ENCODE measurements around the gene TRIM27. TPM values are rescaled to one million over a fixed set of nuclear protein-coding genes. Genes with fewer than 3 reads are reported as not detected.
"Not testable (repeated sequence)": the region's sequence is repeated elsewhere in the genome, so short reads cannot be mapped to it uniquely, and the experiment has no call there.

The TRIM27 gene

DNA sequence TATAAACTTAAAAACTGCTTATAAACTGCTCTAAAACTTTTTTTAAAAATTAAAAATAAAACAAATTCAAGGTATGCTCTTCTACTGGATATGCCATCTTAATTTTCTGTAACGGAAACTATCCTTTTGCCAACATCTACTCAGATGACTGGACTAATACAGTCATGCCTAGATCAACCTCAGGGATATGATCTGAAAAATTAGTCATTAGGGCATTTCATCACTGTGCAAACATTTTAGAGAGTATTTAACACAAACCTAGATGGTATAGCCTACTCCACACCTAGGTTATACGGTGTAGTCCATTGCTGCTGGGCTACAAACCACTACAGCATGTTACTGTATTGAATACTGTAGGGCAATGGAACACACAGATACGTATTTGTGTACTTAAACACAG lies 64.8 kb downstream of the TRIM27 start:
- no peak overlapping the region for H3K27ac ChIP-seq (ENCODE audit: low read depth, low read length)
- no peaks in the 10 kb centered on the region for H3K79me2 ChIP-seq (ENCODE audit: control insufficient read depth, insufficient read depth, low read length)
- no peak for DNase-seq
- H3K18ac ChIP-seq (ENCODE audit: low read length), result no peak overlapping the region
- no peak overlapping the region for H3K4me2 ChIP-seq (ENCODE audit: low read length)
- H2AK5ac ChIP-seq (ENCODE audit: low read length), result no peak overlapping the region
- no CpG with 5 or more reads among the region's 3 CpGs for WGBS (ENCODE audit: extremely low coverage, insufficient coverage, low lambda C conversion rate)
- no peak overlapping the region for H3K4ac ChIP-seq (ENCODE audit: low read depth, low read length)
- no peaks in the 10 kb centered on the region for H3K36me3 ChIP-seq (ENCODE audit: control insufficient read depth, insufficient read depth, low read length)
- H3K56ac ChIP-seq (ENCODE audit: low read length), result no peak overlapping the region
- no peaks in the 10 kb centered on the region for H3K27me3 ChIP-seq (ENCODE audit: insufficient read depth, low read length, poor library complexity)
- no peak overlapping the region for H3K9ac ChIP-seq (ENCODE audit: low read length)
- no peak overlapping the region for H2BK5ac ChIP-seq (ENCODE audit: low read length)
- no peak overlapping the region for H3K23ac ChIP-seq (ENCODE audit: low read length)
- no peaks in the 10 kb centered on the region for H3K4me1 ChIP-seq (ENCODE audit: control insufficient read depth, low read depth, low read length)
- H3K4me3 ChIP-seq (ENCODE audit: low read length), result no peak overlapping the region
- H2BK15ac ChIP-seq (replicated peaks; ENCODE audit: low read depth), result no peak overlapping the region
- no peak overlapping the region for H2BK120ac ChIP-seq (ENCODE audit: low read depth, low read length)
- H4K5ac ChIP-seq (ENCODE audit: low read length), result no peak overlapping the region
- H3K79me1 ChIP-seq (ENCODE audit: low read length), result no peaks in the 10 kb centered on the region
- H4K8ac ChIP-seq (ENCODE audit: low read depth, low read length), result no peak overlapping the region

DNA sequence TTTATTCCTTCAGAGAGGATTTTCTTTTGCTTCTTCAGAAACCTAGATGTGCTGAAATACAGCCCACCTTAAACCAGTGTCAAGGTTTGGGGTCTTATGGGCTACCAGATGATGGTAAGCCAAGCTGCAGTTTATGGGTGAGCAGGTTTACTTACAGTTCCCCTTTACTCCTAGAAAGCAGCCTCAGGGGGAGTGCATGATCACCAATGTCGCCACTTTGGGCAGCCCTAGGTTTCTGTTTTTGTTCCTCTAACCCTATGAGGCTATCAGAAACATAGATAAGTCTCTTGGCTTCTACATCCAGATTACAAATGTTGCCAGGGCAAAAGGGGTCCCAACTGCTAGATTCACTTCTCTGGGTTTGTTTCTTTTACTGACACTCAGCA lies 67.2 kb downstream of the TRIM27 start:
- no peak overlapping the region for H2AK5ac ChIP-seq (ENCODE audit: low read length)
- H3K4me3 ChIP-seq (ENCODE audit: low read length), result no peak overlapping the region
- H3K18ac ChIP-seq (ENCODE audit: low read length), result no peak overlapping the region
- H3K4me1 ChIP-seq (ENCODE audit: control insufficient read depth, low read depth, low read length), result no peaks in the 10 kb centered on the region
- no peak overlapping the region for H3K23ac ChIP-seq (ENCODE audit: low read length)
- no peak overlapping the region for H3K9ac ChIP-seq (ENCODE audit: low read length)
- no peaks in the 10 kb centered on the region for H3K79me1 ChIP-seq (ENCODE audit: low read length)
- no peaks in the 10 kb centered on the region for H3K36me3 ChIP-seq (ENCODE audit: control insufficient read depth, insufficient read depth, low read length)
- no peak overlapping the region for H4K5ac ChIP-seq (ENCODE audit: low read length)
- no peak overlapping the region for H3K56ac ChIP-seq (ENCODE audit: low read length)
- H3K4me2 ChIP-seq (ENCODE audit: low read length), result no peak overlapping the region
- no peak overlapping the region for H2BK15ac ChIP-seq (replicated peaks; ENCODE audit: low read depth)
- no peak overlapping the region for H2BK120ac ChIP-seq (ENCODE audit: low read depth, low read length)
- H3K4ac ChIP-seq (ENCODE audit: low read depth, low read length), result no peak overlapping the region
- no CpG with 5 or more reads among the region's 1 CpG for WGBS (ENCODE audit: extremely low coverage, insufficient coverage, low lambda C conversion rate)
- H2BK5ac ChIP-seq (ENCODE audit: low read length), result no peak overlapping the region
- H3K27ac ChIP-seq (ENCODE audit: low read depth, low read length), result no peak overlapping the region
- H3K79me2 ChIP-seq (ENCODE audit: control insufficient read depth, insufficient read depth, low read length), result no peaks in the 10 kb centered on the region
- no peak overlapping the region for H4K8ac ChIP-seq (ENCODE audit: low read depth, low read length)
- no peak for DNase-seq
- no peaks in the 10 kb centered on the region for H3K27me3 ChIP-seq (ENCODE audit: insufficient read depth, low read length, poor library complexity)

- not testable (repeated sequence) for H3K4ac ChIP-seq (ENCODE audit: low read depth, low read length); H2BK5ac ChIP-seq (ENCODE audit: low read length); H3K27me3 ChIP-seq (ENCODE audit: insufficient read depth, low read length, poor library complexity); H2BK15ac ChIP-seq (replicated peaks; ENCODE audit: low read depth); H3K79me2 ChIP-seq (ENCODE audit: control insufficient read depth, insufficient read depth, low read length); H3K4me1 ChIP-seq (ENCODE audit: control insufficient read depth, low read depth, low read length); DNase-seq; H2BK120ac ChIP-seq (ENCODE audit: low read depth, low read length); H3K9ac ChIP-seq (ENCODE audit: low read length); H3K23ac ChIP-seq (ENCODE audit: low read length); H3K36me3 ChIP-seq (ENCODE audit: control insufficient read depth, insufficient read depth, low read length); H4K5ac ChIP-seq (ENCODE audit: low read length); H3K18ac ChIP-seq (ENCODE audit: low read length); H3K79me1 ChIP-seq (ENCODE audit: low read length); H2AK5ac ChIP-seq (ENCODE audit: low read length); H4K8ac ChIP-seq (ENCODE audit: low read depth, low read length); H3K4me2 ChIP-seq (ENCODE audit: low read length); H3K27ac ChIP-seq (ENCODE audit: low read depth, low read length); H3K56ac ChIP-seq (ENCODE audit: low read length); H3K4me3 ChIP-seq (ENCODE audit: low read length)
- WGBS (ENCODE audit: extremely low coverage, insufficient coverage, low lambda C conversion rate), result no CpG with 5 or more reads among the region's 2 CpGs
Measured at GRCh38 chr6:28854405-28854804, 69.4 kb downstream of the TRIM27 start.

Small RNAs within 50 kb of the gene (small RNA-seq; reads per million reads assigned to genes)
- gene RNU6-930P (ENCODE audit: insufficient read depth), result not detected

Measured in mesendoderm (in vitro differentiated cells).